Measurements from ENCODE around the gene XYLT1. TPM values are rescaled to one million over a fixed set of nuclear protein-coding genes. Genes with fewer than 3 reads are reported as not detected.

XYLT1 gene
- total RNA-seq, 1 experiment from 2014 or later = 14.5 TPM

DNA sequence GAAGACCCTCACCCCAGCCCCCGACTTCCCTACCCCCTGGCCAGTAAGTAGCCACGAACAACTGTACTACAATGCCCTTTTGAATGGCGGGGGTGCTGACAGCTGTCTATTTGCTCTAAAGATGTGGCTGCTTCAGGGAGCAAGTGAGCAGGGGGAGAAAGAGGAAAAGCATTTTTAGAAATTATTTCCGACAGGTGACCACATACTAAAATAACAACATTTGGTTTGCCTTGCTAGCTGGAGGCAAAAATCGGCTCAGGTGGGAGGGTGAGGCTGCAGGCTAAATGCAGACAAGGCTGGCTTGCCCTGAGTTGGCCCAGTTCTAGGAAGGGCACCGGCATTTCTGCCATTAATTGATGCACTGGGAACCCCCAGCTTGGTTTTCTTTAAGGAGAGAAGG is 188.5 kb downstream of the XYLT1 start:
- no peak overlapping the region for H4K91ac ChIP-seq (ENCODE audit: insufficient read length, low read depth, low read length)
- WGBS (ENCODE audit: extremely low coverage, insufficient read length, low lambda C conversion rate) = no CpG with 5 or more reads among the region's 6 CpGs
- H4K8ac ChIP-seq (replicated peaks; ENCODE audit: insufficient read length, low read depth, low read length) = no peak overlapping the region
- Mint-ChIP-seq H3K4me3 (no peak overlapping the region), H3K27ac (no peak overlapping the region), H3K36me3 (ENCODE audit: insufficient read depth in 1 of 3, low read depth in 3 of 3) (no peaks in the 10 kb centered on the region), H3K9me3 (no peaks in the 10 kb centered on the region), H3K27me3 (ENCODE audit: low read depth) (no peaks in the 10 kb centered on the region), H3K4me1 (peaks cover 20 to 30% of the 10 kb centered on the region in 2 experiments)
- H3K4me1 ChIP-seq (ENCODE audit: insufficient read depth, low read length) = no peaks in the 10 kb centered on the region
- H2BK20ac ChIP-seq (ENCODE audit: low read depth, low read length, poor library complexity, severe bottlenecking) = no peak overlapping the region
- no peak overlapping the region for H3K27ac ChIP-seq (ENCODE audit: insufficient read length, low read depth, low read length)
- no peak overlapping the region for H3K4me2 ChIP-seq (ENCODE audit: insufficient read depth, insufficient read length, low read length)
- H3K18ac ChIP-seq (ENCODE audit: insufficient read length, low read depth, low read length) = no peak overlapping the region
- H3K23ac ChIP-seq (ENCODE audit: insufficient read length, low read depth, low read length) = no peak overlapping the region
- no peak overlapping the region for H3K56ac ChIP-seq (ENCODE audit: insufficient read length, low read depth, low read length)
- no peaks in the 10 kb centered on the region for H4K20me1 ChIP-seq (ENCODE audit: control insufficient read depth, insufficient read depth, insufficient read length)
- H3K14ac ChIP-seq (ENCODE audit: insufficient read depth, low read length) = no peak overlapping the region
- H2AK5ac ChIP-seq (ENCODE audit: insufficient read length, low read length) = no peak overlapping the region
- no peak overlapping the region for H2BK15ac ChIP-seq (ENCODE audit: low read depth, low read length)
- no peaks in the 10 kb centered on the region for H3K79me1 ChIP-seq (ENCODE audit: insufficient read depth, low read depth, low read length, poor library complexity, severe bottlenecking)
- no peaks in the 10 kb centered on the region for H3K79me2 ChIP-seq (ENCODE audit: insufficient read depth, low read length)
- no peaks in the 10 kb centered on the region for H3K27me3 ChIP-seq (ENCODE audit: insufficient read depth, low read length)
- H2AFZ ChIP-seq (ENCODE audit: low read length) = no peak overlapping the region
- H4K5ac ChIP-seq (ENCODE audit: insufficient read length, low read depth, low read length) = no peak overlapping the region
- TF ChIP-seq, protein P1, sequence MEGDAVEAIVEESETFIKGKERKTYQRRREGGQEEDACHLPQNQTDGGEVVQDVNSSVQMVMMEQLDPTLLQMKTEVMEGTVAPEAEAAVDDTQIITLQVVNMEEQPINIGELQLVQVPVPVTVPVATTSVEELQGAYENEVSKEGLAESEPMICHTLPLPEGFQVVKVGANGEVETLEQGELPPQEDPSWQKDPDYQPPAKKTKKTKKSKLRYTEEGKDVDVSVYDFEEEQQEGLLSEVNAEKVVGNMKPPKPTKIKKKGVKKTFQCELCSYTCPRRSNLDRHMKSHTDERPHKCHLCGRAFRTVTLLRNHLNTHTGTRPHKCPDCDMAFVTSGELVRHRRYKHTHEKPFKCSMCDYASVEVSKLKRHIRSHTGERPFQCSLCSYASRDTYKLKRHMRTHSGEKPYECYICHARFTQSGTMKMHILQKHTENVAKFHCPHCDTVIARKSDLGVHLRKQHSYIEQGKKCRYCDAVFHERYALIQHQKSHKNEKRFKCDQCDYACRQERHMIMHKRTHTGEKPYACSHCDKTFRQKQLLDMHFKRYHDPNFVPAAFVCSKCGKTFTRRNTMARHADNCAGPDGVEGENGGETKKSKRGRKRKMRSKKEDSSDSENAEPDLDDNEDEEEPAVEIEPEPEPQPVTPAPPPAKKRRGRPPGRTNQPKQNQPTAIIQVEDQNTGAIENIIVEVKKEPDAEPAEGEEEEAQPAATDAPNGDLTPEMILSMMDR (conservative IDR thresholded peaks at IDR 0.05) = no peak
- no peak overlapping the region for H3K9ac ChIP-seq (ENCODE audit: extremely low read depth, insufficient read length, low read length)
- no peak for DNase-seq
- no peak overlapping the region for H3T11ph ChIP-seq (ENCODE audit: low read length)
- no peaks in the 10 kb centered on the region for H3K23me2 ChIP-seq (ENCODE audit: insufficient read length, low read depth, low read length, poor library complexity, severe bottlenecking)
- H2BK12ac ChIP-seq (ENCODE audit: insufficient read length, low read depth, low read length) = no peak overlapping the region
- H2BK120ac ChIP-seq (ENCODE audit: low read depth, low read length, poor library complexity, severe bottlenecking) = no peak overlapping the region
- H3K9me3 ChIP-seq (ENCODE audit: control insufficient read depth, low read depth, low read length) = no peaks in the 10 kb centered on the region
- no peak overlapping the region for H3K4ac ChIP-seq (ENCODE audit: low read depth, low read length)
- H2BK5ac ChIP-seq (ENCODE audit: insufficient read length, low read length) = no peak overlapping the region

Data from H9 (cell line).